ENCODE data around the gene MCAT.

GRCh38 chr22:43171607-43172006 lies 28.4 kb upstream of the MCAT start:
- no peak for TF ChIP-seq CTCF (conservative IDR thresholded peaks at IDR 0.05)
- TF ChIP-seq ZFX (IDR thresholded peaks at IDR 0.05), result no peak

Measured in C4-2B (cell line).